Endodermal cell (in vitro differentiated cells): ENCODE measurements around the gene BCAN. TPM values are rescaled to one million over a fixed set of nuclear protein-coding genes. Genes with fewer than 3 reads are reported as not detected.

Source experiments
- DNase-seq: peaks from one replicate; pipeline ENCODE4 v3.0.0-alpha.2; 2017
- H3K27ac ChIP-seq: 2 replicates; pipeline ENCODE4 v1.5.1; 2013; ENCODE audit warnings: mild to moderate bottlenecking, low read depth, low read length, moderate library complexity
- H3K27me3 ChIP-seq: 2 replicates; pipeline ENCODE4 v1.6.1; 2013; ENCODE audit warnings: mild to moderate bottlenecking, low read length, moderate library complexity; ENCODE audit not compliant: insufficient read depth, control insufficient read depth, poor library complexity, severe bottlenecking
- H3K36me3 ChIP-seq: 2 replicates; pipeline ENCODE4 v1.7.0; 2013; ENCODE audit warnings: mild to moderate bottlenecking, low read length, moderate library complexity; ENCODE audit not compliant: control insufficient read depth, insufficient read depth
- H3K4me1 ChIP-seq: one replicate; pipeline ENCODE4 v1.7.0; 2013; ENCODE audit warnings: low read length; ENCODE audit not compliant: control insufficient read depth, insufficient read depth
- H3K4me3 ChIP-seq: 2 replicates; pipeline ENCODE4 v1.5.1; 2013; ENCODE audit warnings: mild to moderate bottlenecking, low read length, moderate library complexity
- H3K9ac ChIP-seq: 2 replicates; pipeline ENCODE4 v1.6.1; 2013; ENCODE audit warnings: mild to moderate bottlenecking, low read length, moderate library complexity; ENCODE audit not compliant: poor library complexity, severe bottlenecking; ENCODE audit errors: extremely low read depth
- H3K9me3 ChIP-seq: 2 replicates; pipeline ENCODE4 v1.6.1; 2013; ENCODE audit warnings: mild to moderate bottlenecking, low read length, moderate library complexity; ENCODE audit not compliant: control insufficient read depth
- H3K27ac Mint-ChIP-seq: 2 replicates; pipeline ENCODE4 v1.8.0; 2020; ENCODE audit warnings: mixed read lengths
- H3K27me3 Mint-ChIP-seq: 2 replicates; pipeline ENCODE4 v1.8.0; 2021; ENCODE audit warnings: mild to moderate bottlenecking, mixed read lengths; ENCODE audit not compliant: insufficient read depth
- H3K36me3 Mint-ChIP-seq: 2 replicates; pipeline ENCODE4 v1.8.0; 2020; ENCODE audit warnings: low read depth, mixed read lengths
- H3K4me1 Mint-ChIP-seq: 2 replicates; pipeline ENCODE4 v1.8.0; 2020; ENCODE audit warnings: mixed read lengths
- H3K4me3 Mint-ChIP-seq: 2 replicates; pipeline ENCODE4 v1.8.0; 2020; ENCODE audit warnings: mild to moderate bottlenecking, moderate library complexity, mixed read lengths
- H3K9me3 Mint-ChIP-seq: 2 replicates; pipeline ENCODE4 v1.8.0; 2020; ENCODE audit warnings: mild to moderate bottlenecking, mixed read lengths
- CTCF ChIP-seq: fragments of 200-600 bp; sonication (generic); conservative IDR thresholded peaks from 2 replicates; pipeline ENCODE4 v1.5.0; 2021; ENCODE audit warnings: antibody characterized with exemption, mild to moderate bottlenecking
- WGBS, 2 experiments: methylation state at CpG; one replicate each; pipeline versions ENCODE4 v1.1.5 to v1.1.7; 2013; ENCODE audit warnings: missing lambda C conversion rate in 2 of 2, mixed read lengths in 1 of 2; ENCODE audit not compliant: insufficient coverage in 1 of 2, insufficient read length in 1 of 2; 5-methylcytosine and 5-hydroxymethylcytosine counted together
- total RNA-seq, 2 donors: library from RNA; stranded (reverse); fragmentation: NEBNext Ultra II Directional in 1 of 2; extraction: Animal tissue kit (Norgen Biotek cat#: 25700) in 1 of 2; gene quantifications; 2 replicates in 1 of 2; 3 replicates in 1 of 2; pipeline ENCODE4 v1.2.1, GENCODE V29; 2021

BCAN gene
- total RNA-seq, 2 donors from 2014 or later: 0.31 TPM; not detected in 1

GRCh38 chr1:156666862-156667609 lies 25.1 kb downstream of the BCAN start:
- Mint-ChIP-seq H3K27me3 (no peaks in the 10 kb centered on the region), H3K9me3 (no peaks in the 10 kb centered on the region), H3K36me3 (peaks cover 11% of the 10 kb centered on the region), H3K27ac (peak overlapping the region; percentile 92), H3K4me3 (no peak overlapping the region), H3K4me1 (peaks cover 61% of the 10 kb centered on the region)
- Histone ChIP-seq H3K27me3 (no peaks in the 10 kb centered on the region), H3K27ac (peak overlapping the region; percentile 84), H3K9me3 (no peaks in the 10 kb centered on the region), H3K9ac (no peak overlapping the region), H3K4me3 (no peak overlapping the region), H3K36me3 (peaks cover 5% of the 10 kb centered on the region), H3K4me1 (peaks cover 19% of the 10 kb centered on the region)
- WGBS, 2 experiments: 91 to 95% methylated on average over 6 to 9 of the region's 9 CpGs
- peak; percentile 74 for DNase-seq
- TF ChIP-seq CTCF: no peak

DNA sequence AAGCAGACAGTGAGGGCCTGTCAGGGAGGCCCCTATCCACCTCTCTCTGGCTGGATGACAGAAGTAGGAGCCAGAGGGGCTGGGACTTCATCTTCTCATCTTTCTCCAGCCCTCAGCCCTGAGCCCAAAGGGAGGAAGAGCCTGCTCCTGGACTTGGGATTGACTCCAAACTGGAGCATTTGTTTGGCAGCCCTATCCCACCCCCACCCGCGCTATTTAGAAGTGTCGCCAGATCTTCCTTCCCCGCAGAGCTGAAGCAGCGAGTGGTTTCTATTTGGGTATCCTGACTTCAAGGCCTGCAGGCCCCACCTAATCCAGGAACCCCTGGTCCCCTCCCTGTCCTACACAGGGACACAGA lies 25.7 kb downstream of the BCAN start:
- H3K27me3 Mint-ChIP-seq: no peaks in the 10 kb centered on the region
- peaks cover 17% of the 10 kb centered on the region for H3K36me3 Mint-ChIP-seq
- no peaks in the 10 kb centered on the region for H3K9me3 ChIP-seq
- DNase-seq: peak; percentile 74
- H3K9ac ChIP-seq: no peak overlapping the region
- no peak overlapping the region for H3K4me3 ChIP-seq
- WGBS, 2 experiments: 64% methylated on average over 5 of the region's 5 CpGs; no CpG with 5 or more reads in 1 of the 2 experiments
- H3K4me3 Mint-ChIP-seq: no peak overlapping the region
- peaks cover 56% of the 10 kb centered on the region for H3K4me1 Mint-ChIP-seq
- peaks cover 17% of the 10 kb centered on the region for H3K4me1 ChIP-seq
- peak overlapping the region; percentile 84 for H3K27ac ChIP-seq
- TF ChIP-seq CTCF: no peak
- H3K27ac Mint-ChIP-seq: peak overlapping the region; percentile 92
- no peaks in the 10 kb centered on the region for H3K27me3 ChIP-seq
- peaks cover 10% of the 10 kb centered on the region for H3K36me3 ChIP-seq
- no peaks in the 10 kb centered on the region for H3K9me3 Mint-ChIP-seq

- H3K27ac Mint-ChIP-seq: peak overlapping the region; percentile 92
- DNase-seq: peak; percentile 82
- H3K4me3 ChIP-seq: no peak overlapping the region
- H3K4me1 ChIP-seq: peaks cover 17% of the 10 kb centered on the region
- peak overlapping the region; percentile 84 for H3K27ac ChIP-seq
- H3K9ac ChIP-seq: no peak overlapping the region
- no peaks in the 10 kb centered on the region for H3K27me3 ChIP-seq
- no peaks in the 10 kb centered on the region for H3K9me3 ChIP-seq
- peaks cover 21% of the 10 kb centered on the region for H3K36me3 Mint-ChIP-seq
- peaks cover 16% of the 10 kb centered on the region for H3K36me3 ChIP-seq
- no peak for TF ChIP-seq CTCF
- H3K4me3 Mint-ChIP-seq: no peak overlapping the region
- H3K4me1 Mint-ChIP-seq: peaks cover 53% of the 10 kb centered on the region
- no peaks in the 10 kb centered on the region for H3K27me3 Mint-ChIP-seq
- no peaks in the 10 kb centered on the region for H3K9me3 Mint-ChIP-seq
- 61 to 64% methylated on average over 2 to 6 of the region's 9 CpGs for WGBS, 2 experiments
These were observed 26.2 kb downstream of the BCAN start for GRCh38 chr1:156667968-156668709.
